Activated naive CD4-positive, alpha-beta T cell treated with anti-CD3 and anti-CD28 coated beads, Interleukin-2, amount 50 U/mL, for 72 hours (primary cell): Measurements from ENCODE around the gene SRGAP2C. TPM values are rescaled to one million over a fixed set of nuclear protein-coding genes. Genes with fewer than 3 reads are reported as not detected.

Experiments
- total RNA-seq, 2 donors: library from RNA; stranded (reverse); gene quantifications; one replicate each; pipeline ENCODE4 v1.2.3, GENCODE V29; 2022

Gene SRGAP2C
- total RNA-seq, 2 donors from 2014 or later, result 12.5 to 51.8 TPM

Other genes with a start within 250 kb of the SRGAP2C start
- 10 to 100 TPM; 36.7 to 43.6 TPM for gene FAM72B, start 635 bp upstream of the SRGAP2C start, total RNA-seq